Keratinocyte (primary cell): ENCODE measurements around the gene KCNG2.

ENCODE experiments used
- CTCF ChIP-seq, 3 experiments: IDR thresholded peaks in 1 of 3; conservative IDR thresholded peaks in 1 of 3; optimal IDR thresholded peaks in 1 of 3; 2 replicates in 2 of 3; 3 replicates in 1 of 3; pipeline versions ENCODE3 to v1.5.1; 2011; ENCODE audit warnings: low read length in 3 of 3, mild to moderate bottlenecking in 3 of 3, moderate library complexity in 2 of 3, control low read depth in 1 of 3, inconsistent platforms in 1 of 3; ENCODE audit not compliant: insufficient read depth in 2 of 3; ENCODE audit errors: extremely low read depth in 1 of 3
- EZH2 ChIP-seq: IDR thresholded peaks from one replicate; pipeline ENCODE4 v1.6.1; 2012; ENCODE audit warnings: inconsistent platforms, mild to moderate bottlenecking, low read length, moderate library complexity

GRCh38 chr18:79857082-79857671 is 59.4 kb downstream of the KCNG2 start:
- no peak for TF ChIP-seq CTCF (optimal IDR thresholded peaks at IDR 0.05 in 1 of 3, IDR thresholded peaks at IDR 0.05 in 1 of 3, conservative IDR thresholded peaks at IDR 0.05 in 1 of 3; ENCODE audit: extremely low read depth in 1 of 3, insufficient read depth in 2 of 3, low read length in 3 of 3)
- no peak for TF ChIP-seq EZH2
